ENCODE data around the gene M1AP. TPM values are rescaled to one million over a fixed set of nuclear protein-coding genes. Genes with fewer than 3 reads are reported as not detected.
"Not testable (repeated sequence)": the region's sequence is repeated elsewhere in the genome, so short reads cannot be mapped to it uniquely, and the experiment has no call there.

M1AP gene
- total RNA-seq, 2 donors from 2014 or later = 0.56 TPM; not detected in 1

- DNase-seq = no peak
- intact Hi-C loops (cut with DNase I, micrococcal nuclease) = no loop called here
- no peak for ATAC-seq
Observed at GRCh38 chr2:74655579-74655978, 7.4 kb upstream of the M1AP start.

- DNase-seq = peak; percentile 98
- intact Hi-C loops (cut with DNase I, micrococcal nuclease) = no loop called here
- peak; percentile 97 for ATAC-seq
Observed at GRCh38 chr2:74653985-74654882, 6.1 kb upstream of the M1AP start, which contains the start of gene SEMA4F. TSS of gene SEMA4F (plus strand) at chr2:74654247. CDS start at chr2:74654377, 130 bp downstream.

GRCh38 chr2:74653589-74653984, 5.5 kb upstream of the M1AP start:
- peak; percentile 34 for ATAC-seq
- DNase-seq = no peak
- intact Hi-C loops (cut with DNase I, micrococcal nuclease) = no loop called here

GRCh38 chr2:74646834-74647482, 1.2 kb downstream of the M1AP start:
- ATAC-seq (no peak), DNase-seq (no peak)
- intact Hi-C loops (cut with DNase I, micrococcal nuclease) = no loop called here

- intact Hi-C loops (cut with DNase I, micrococcal nuclease) = no loop called here
- DNase-seq (no peak), ATAC-seq (no peak)
Observed at GRCh38 chr2:74646201-74646600, 1.9 kb downstream of the M1AP start.

GRCh38 chr2:74645344-74645743, 2.8 kb downstream of the M1AP start:
- DNase-seq (no peak), ATAC-seq (no peak)
- intact Hi-C loops (cut with DNase I, micrococcal nuclease) = no loop called here

GRCh38 chr2:74639550-74639949, 8.6 kb downstream of the M1AP start:
- intact Hi-C loops (cut with DNase I, micrococcal nuclease) = no loop called here
- DNase-seq (no peak), ATAC-seq (peak; percentile 46)

GRCh38 chr2:74632939-74633312, 15.2 kb downstream of the M1AP start:
- ATAC-seq (no peak), DNase-seq (no peak)
- intact Hi-C loops (cut with DNase I, micrococcal nuclease) = no loop called here

- DNase-seq (no peak), ATAC-seq (no peak)
- intact Hi-C loops (cut with DNase I, micrococcal nuclease) = no loop called here
Observed at GRCh38 chr2:74632209-74632938, 15.8 kb downstream of the M1AP start.

GRCh38 chr2:74630454-74630853, 17.7 kb downstream of the M1AP start:
- ATAC-seq; DNase-seq; intact Hi-C loops (cut with DNase I, micrococcal nuclease): not testable (repeated sequence)

- intact Hi-C loops (cut with DNase I, micrococcal nuclease) = no loop called here
- DNase-seq (no peak), ATAC-seq (no peak)
Observed at GRCh38 chr2:74628538-74629105, 19.5 kb downstream of the M1AP start.

- DNase-seq (no peak), ATAC-seq (no peak)
- intact Hi-C loops (cut with DNase I, micrococcal nuclease) = no loop called here
Observed at GRCh38 chr2:74625658-74626425, 22.3 kb downstream of the M1AP start.

- ATAC-seq (no peak), DNase-seq (no peak)
- intact Hi-C loops (cut with DNase I, micrococcal nuclease) = no loop called here
Observed at GRCh38 chr2:74620671-74621070, 27.5 kb downstream of the M1AP start.

GRCh38 chr2:74619651-74620297, 28.4 kb downstream of the M1AP start:
- ATAC-seq = no peak
- DNase-seq = no peak
- intact Hi-C loops (cut with DNase I, micrococcal nuclease) = no loop called here

- DNase-seq (no peak), ATAC-seq (no peak)
- intact Hi-C loops (cut with DNase I, micrococcal nuclease) = no loop called here
Observed at GRCh38 chr2:74618410-74619083, 29.6 kb downstream of the M1AP start.

GRCh38 chr2:74617122-74617521, 31.0 kb downstream of the M1AP start:
- DNase-seq (no peak), ATAC-seq (no peak)
- intact Hi-C loops (cut with DNase I, micrococcal nuclease) = no loop called here

- intact Hi-C loops (cut with DNase I, micrococcal nuclease) = no loop called here
- ATAC-seq = no peak
- no peak for DNase-seq
Observed at GRCh38 chr2:74606927-74607326, 41.2 kb downstream of the M1AP start.
